ENCODE data around the gene OSBPL9.
A peak's percentile ranks its signal among the peaks of the same experiment; 100 is the strongest.

The OSBPL9 gene

GRCh38 chr1:51621841-51622454 lies 5.1 kb downstream of the OSBPL9 start:
- TF ChIP-seq POU2F2 (IDR thresholded peaks at IDR 0.05; ENCODE audit: low read depth, low read length) = no peak
- no peak for TF ChIP-seq PAX5 (IDR thresholded peaks at IDR 0.05; ENCODE audit: insufficient read depth, low read length, severe bottlenecking)
- no peak for TF ChIP-seq POLR2A (IDR thresholded peaks at IDR 0.05; ENCODE audit: low read depth, low read length)
- TF ChIP-seq TAF1 (IDR thresholded peaks at IDR 0.05; ENCODE audit: low read depth, low read length) = no peak
- TF ChIP-seq SPI1 (IDR thresholded peaks at IDR 0.05; ENCODE audit: low read depth, low read length) = no peak
- TF ChIP-seq POLR2AphosphoS5 (IDR thresholded peaks at IDR 0.05; ENCODE audit: low read depth, low read length) = no peak
- no peak for FAIRE-seq

DNA sequence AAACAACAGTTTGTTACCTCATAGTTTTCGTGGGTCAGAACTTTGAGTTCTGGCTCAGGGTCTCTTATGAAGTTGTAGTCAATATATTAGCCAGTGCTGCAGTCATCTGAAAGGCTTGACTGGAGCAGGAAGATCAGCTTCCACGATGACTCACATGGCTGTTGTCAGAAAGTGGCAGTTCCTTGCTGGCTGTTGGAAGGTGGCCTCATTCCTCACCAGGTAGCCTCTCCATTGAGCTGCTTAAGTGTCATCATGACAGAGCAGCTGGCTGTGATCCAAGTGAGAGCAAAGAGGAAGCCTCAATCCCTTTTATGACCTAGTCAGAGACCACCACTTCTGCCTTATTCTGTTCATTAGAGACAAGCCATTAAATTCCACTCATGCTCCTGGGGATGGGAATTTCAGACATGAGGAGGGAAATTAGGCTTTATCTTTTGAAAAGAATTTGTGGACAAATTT lies 5.6 kb downstream of the OSBPL9 start:
- no peak for DNase-seq (ENCODE audit: insufficient read length, low spot score)
- FAIRE-seq = peak; percentile 9

More at GRCh38 chr1:51621841-51622454, 5.1 kb downstream of the OSBPL9 start:
- DNase-seq (ENCODE audit: insufficient read length, low spot score) = no peak

GRCh38 chr1:51623025-51623424 lies 6.1 kb downstream of the OSBPL9 start:
- DNase-seq (ENCODE audit: insufficient read length, low spot score) (no peak), FAIRE-seq (peak; percentile 60)
- TF ChIP-seq POLR2AphosphoS5 (IDR thresholded peaks at IDR 0.05; ENCODE audit: low read depth, low read length) = no peak
- no peak for TF ChIP-seq POLR2A (IDR thresholded peaks at IDR 0.05; ENCODE audit: low read depth, low read length)
- no peak for TF ChIP-seq SPI1 (IDR thresholded peaks at IDR 0.05; ENCODE audit: low read depth, low read length)
- TF ChIP-seq TAF1 (IDR thresholded peaks at IDR 0.05; ENCODE audit: low read depth, low read length) = no peak
- TF ChIP-seq POU2F2 (IDR thresholded peaks at IDR 0.05; ENCODE audit: low read depth, low read length) = no peak
- no peak for TF ChIP-seq PAX5 (IDR thresholded peaks at IDR 0.05; ENCODE audit: insufficient read depth, low read length, severe bottlenecking)

More for the DNA sequence above, 5.6 kb downstream of the OSBPL9 start:
- TF ChIP-seq POLR2A (IDR thresholded peaks at IDR 0.05; ENCODE audit: low read depth, low read length) = no peak
- TF ChIP-seq SPI1 (IDR thresholded peaks at IDR 0.05; ENCODE audit: low read depth, low read length) = no peak
- TF ChIP-seq PAX5 (IDR thresholded peaks at IDR 0.05; ENCODE audit: insufficient read depth, low read length, severe bottlenecking) = no peak
- no peak for TF ChIP-seq POU2F2 (IDR thresholded peaks at IDR 0.05; ENCODE audit: low read depth, low read length)
- TF ChIP-seq POLR2AphosphoS5 (IDR thresholded peaks at IDR 0.05; ENCODE audit: low read depth, low read length) = no peak
- TF ChIP-seq TAF1 (IDR thresholded peaks at IDR 0.05; ENCODE audit: low read depth, low read length) = no peak

GRCh38 chr1:51623450-51623849 lies 6.6 kb downstream of the OSBPL9 start:
- FAIRE-seq (no peak), DNase-seq (ENCODE audit: insufficient read length, low spot score) (no peak)
- TF ChIP-seq POLR2AphosphoS5 (IDR thresholded peaks at IDR 0.05; ENCODE audit: low read depth, low read length) (no peak), TAF1 (IDR thresholded peaks at IDR 0.05; ENCODE audit: low read depth, low read length) (no peak), POLR2A (IDR thresholded peaks at IDR 0.05; ENCODE audit: low read depth, low read length) (no peak), PAX5 (IDR thresholded peaks at IDR 0.05; ENCODE audit: insufficient read depth, low read length, severe bottlenecking) (no peak), POU2F2 (IDR thresholded peaks at IDR 0.05; ENCODE audit: low read depth, low read length) (no peak), SPI1 (IDR thresholded peaks at IDR 0.05; ENCODE audit: low read depth, low read length) (no peak)

GRCh38 chr1:51624855-51625254 lies 8.0 kb downstream of the OSBPL9 start:
- FAIRE-seq (no peak), DNase-seq (ENCODE audit: insufficient read length, low spot score) (no peak)
- TF ChIP-seq TAF1 (IDR thresholded peaks at IDR 0.05; ENCODE audit: low read depth, low read length) (no peak), PAX5 (IDR thresholded peaks at IDR 0.05; ENCODE audit: insufficient read depth, low read length, severe bottlenecking) (no peak), POU2F2 (IDR thresholded peaks at IDR 0.05; ENCODE audit: low read depth, low read length) (no peak), POLR2AphosphoS5 (IDR thresholded peaks at IDR 0.05; ENCODE audit: low read depth, low read length) (no peak), POLR2A (IDR thresholded peaks at IDR 0.05; ENCODE audit: low read depth, low read length) (no peak), SPI1 (IDR thresholded peaks at IDR 0.05; ENCODE audit: low read depth, low read length) (no peak)

DNA sequence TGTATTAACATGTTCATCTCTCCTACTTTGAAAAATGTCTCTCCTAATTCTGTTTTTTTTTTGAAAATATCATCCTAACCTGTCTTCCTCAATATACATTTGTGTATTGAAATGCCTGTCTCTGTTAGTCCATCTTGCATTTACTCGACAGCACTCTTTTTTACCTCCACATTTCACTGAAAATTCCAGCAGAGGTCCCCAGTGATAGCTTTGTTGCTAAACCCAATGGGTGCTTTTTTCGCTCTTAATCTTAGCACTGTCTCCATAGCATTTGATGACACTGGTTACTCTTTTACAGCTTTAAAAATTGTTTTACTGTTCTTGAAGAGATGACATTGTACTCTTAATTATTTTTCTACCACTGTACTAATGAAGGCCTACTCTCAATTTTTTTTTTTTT lies 10.8 kb downstream of the OSBPL9 start:
- FAIRE-seq (no peak), DNase-seq (ENCODE audit: insufficient read length, low spot score) (no peak)
- no peak for TF ChIP-seq PAX5 (IDR thresholded peaks at IDR 0.05; ENCODE audit: insufficient read depth, low read length, severe bottlenecking)
- TF ChIP-seq POLR2AphosphoS5 (IDR thresholded peaks at IDR 0.05; ENCODE audit: low read depth, low read length) = no peak
- no peak for TF ChIP-seq SPI1 (IDR thresholded peaks at IDR 0.05; ENCODE audit: low read depth, low read length)
- TF ChIP-seq POLR2A (IDR thresholded peaks at IDR 0.05; ENCODE audit: low read depth, low read length) = no peak
- TF ChIP-seq TAF1 (IDR thresholded peaks at IDR 0.05; ENCODE audit: low read depth, low read length) = no peak
- TF ChIP-seq POU2F2 (IDR thresholded peaks at IDR 0.05; ENCODE audit: low read depth, low read length) = no peak

DNA sequence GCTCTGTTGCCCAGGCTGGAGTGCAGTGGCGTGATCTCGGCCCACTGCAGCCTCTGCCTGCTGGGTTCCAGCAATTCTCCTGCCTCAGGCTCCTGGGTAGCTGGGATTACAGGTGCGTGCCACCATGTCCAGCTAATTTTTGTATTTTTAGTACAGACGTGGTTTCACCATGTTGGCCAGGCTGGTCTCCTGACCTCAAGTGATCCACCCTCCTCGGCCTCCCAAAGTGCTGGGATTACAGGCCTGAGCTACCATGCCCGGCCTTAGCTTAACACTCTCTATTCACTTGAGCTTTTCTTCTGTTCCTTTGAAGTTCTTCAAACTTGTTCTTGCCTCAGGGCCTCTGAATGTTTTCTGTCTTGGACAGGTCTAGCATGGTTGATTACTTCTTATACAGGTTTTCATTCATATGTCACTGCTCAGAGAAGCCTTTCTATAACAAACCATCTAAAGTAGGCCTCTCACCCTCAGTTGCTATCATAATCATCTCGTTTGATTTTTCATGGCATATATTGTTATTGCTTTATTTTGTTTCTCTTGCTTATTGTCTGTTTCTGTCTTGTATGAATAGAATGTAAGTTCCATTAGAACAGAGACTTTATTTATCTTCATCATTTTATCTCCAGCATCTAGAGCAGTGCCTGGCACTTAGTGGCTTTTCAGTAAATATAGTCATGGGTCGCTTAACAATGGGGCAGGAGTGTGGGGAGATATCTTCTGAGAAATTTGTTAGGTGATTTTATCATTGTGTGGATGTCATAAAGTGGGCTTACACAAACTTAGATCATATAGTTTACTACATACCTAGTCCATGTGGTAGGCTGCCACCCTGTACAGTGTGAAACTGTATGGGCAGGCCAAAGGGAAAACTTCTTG lies 12.1 kb downstream of the OSBPL9 start:
- TF ChIP-seq SPI1 (IDR thresholded peaks at IDR 0.05; ENCODE audit: low read depth, low read length) = no peak
- no peak for TF ChIP-seq TAF1 (IDR thresholded peaks at IDR 0.05; ENCODE audit: low read depth, low read length)
- TF ChIP-seq POU2F2 (IDR thresholded peaks at IDR 0.05; ENCODE audit: low read depth, low read length) = no peak
- no peak for TF ChIP-seq POLR2A (IDR thresholded peaks at IDR 0.05; ENCODE audit: low read depth, low read length)
- TF ChIP-seq POLR2AphosphoS5 (IDR thresholded peaks at IDR 0.05; ENCODE audit: low read depth, low read length) = no peak
- no peak for TF ChIP-seq PAX5 (IDR thresholded peaks at IDR 0.05; ENCODE audit: insufficient read depth, low read length, severe bottlenecking)
- FAIRE-seq (no peak), DNase-seq (ENCODE audit: insufficient read length, low spot score) (no peak)

DNA sequence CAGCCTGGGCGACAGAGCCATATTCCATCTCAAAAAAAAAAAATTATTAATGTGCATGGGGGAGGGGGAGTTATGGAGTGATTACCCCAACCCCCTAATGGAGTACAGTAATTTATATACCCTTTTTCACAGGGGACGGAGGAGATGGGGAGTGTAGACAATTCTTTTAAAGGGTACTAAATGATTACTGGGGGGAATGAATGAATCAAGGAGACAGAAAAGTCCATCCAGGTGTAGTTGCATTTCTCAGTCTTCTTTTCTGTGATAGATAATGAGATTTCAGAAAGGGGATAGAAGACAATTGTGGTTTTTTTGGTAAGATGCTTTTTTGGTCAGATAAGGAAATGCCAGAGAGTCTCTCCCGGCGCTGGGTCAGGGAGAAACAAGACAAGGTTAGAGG lies 13.0 kb downstream of the OSBPL9 start:
- no peak for TF ChIP-seq SPI1 (IDR thresholded peaks at IDR 0.05; ENCODE audit: low read depth, low read length)
- no peak for TF ChIP-seq POLR2A (IDR thresholded peaks at IDR 0.05; ENCODE audit: low read depth, low read length)
- no peak for DNase-seq (ENCODE audit: insufficient read length, low spot score)
- no peak for FAIRE-seq

DNA sequence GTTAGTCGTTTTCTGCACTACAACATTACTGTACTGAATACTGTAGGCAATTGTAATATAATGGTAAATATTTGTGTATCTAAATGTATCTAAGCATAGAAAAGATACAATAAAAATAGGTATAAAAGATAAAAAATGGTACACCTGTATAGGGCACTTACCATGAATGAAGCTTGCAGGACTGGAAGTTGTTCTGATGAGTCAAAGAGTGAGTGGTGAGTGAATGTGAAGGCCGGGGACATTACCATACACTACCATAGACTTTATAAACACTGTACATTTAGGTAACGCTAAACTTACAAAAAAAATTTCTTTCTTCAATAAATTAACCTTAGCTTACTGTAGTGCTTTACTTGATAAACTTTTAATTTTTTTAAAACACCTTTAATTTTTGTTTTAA lies 13.5 kb downstream of the OSBPL9 start:
- TF ChIP-seq TAF1 (IDR thresholded peaks at IDR 0.05; ENCODE audit: low read depth, low read length) = no peak
- TF ChIP-seq SPI1 (IDR thresholded peaks at IDR 0.05; ENCODE audit: low read depth, low read length) = no peak
- no peak for TF ChIP-seq POLR2AphosphoS5 (IDR thresholded peaks at IDR 0.05; ENCODE audit: low read depth, low read length)
- no peak for TF ChIP-seq POU2F2 (IDR thresholded peaks at IDR 0.05; ENCODE audit: low read depth, low read length)
- no peak for TF ChIP-seq PAX5 (IDR thresholded peaks at IDR 0.05; ENCODE audit: insufficient read depth, low read length, severe bottlenecking)
- TF ChIP-seq POLR2A (IDR thresholded peaks at IDR 0.05; ENCODE audit: low read depth, low read length) = no peak
- DNase-seq (ENCODE audit: insufficient read length, low spot score) (no peak), FAIRE-seq (no peak)
